NCI-H2196 (cell line): Measurements from ENCODE around the gene ZFTA.
A peak's percentile ranks its signal among the peaks of the same experiment; 100 is the strongest.

ENCODE experiments used
- DNase-seq: peaks from one replicate; lab custom pipeline; 2025; ENCODE audit not compliant: unreplicated experiment; lab: John Stamatoyannopoulos, UW

The ZFTA gene

DNA sequence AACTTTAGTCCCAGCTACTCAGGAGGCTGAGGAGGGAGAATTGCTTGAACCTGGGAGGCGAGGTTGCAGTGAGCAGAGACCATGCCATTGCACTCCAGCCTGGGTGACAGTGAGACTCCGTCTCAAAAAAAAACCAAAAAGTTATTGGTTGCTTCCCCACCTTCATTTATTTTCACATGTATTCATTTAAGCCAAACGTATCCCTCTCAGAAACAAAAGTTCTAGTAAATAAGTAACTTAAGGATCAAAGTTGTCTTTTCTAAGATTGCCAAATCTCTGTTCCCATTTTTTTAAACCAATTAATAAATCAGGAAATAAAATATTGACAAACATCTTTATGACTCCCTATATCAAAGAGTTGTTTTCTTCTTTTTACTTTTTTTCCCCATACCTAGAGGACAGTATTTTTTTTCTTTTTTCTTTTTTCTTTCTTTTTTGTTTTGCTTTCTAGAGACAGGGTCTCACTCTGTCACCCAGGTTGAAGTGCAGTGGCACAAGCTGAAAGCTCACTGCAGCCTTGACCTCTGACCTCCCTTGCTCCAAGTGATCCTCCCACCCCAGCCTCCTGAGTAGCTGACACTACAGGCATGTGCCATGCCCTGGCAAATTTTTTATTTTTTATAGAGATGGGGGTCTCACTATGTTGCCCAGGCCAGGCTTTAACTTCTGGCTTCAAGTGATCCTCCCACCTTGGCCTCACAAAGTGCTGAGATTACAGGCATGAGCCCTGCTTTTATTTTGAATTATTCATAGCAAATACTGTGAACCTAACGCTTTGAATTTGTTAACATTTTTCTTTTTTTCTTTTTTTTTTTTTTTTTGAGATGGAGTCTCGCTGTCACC, 11.4 kb downstream of the ZFTA start:
- no peak for DNase-seq

GRCh38 chr11:63749624-63750023, 19.0 kb downstream of the ZFTA start:
- no peak for DNase-seq

DNA sequence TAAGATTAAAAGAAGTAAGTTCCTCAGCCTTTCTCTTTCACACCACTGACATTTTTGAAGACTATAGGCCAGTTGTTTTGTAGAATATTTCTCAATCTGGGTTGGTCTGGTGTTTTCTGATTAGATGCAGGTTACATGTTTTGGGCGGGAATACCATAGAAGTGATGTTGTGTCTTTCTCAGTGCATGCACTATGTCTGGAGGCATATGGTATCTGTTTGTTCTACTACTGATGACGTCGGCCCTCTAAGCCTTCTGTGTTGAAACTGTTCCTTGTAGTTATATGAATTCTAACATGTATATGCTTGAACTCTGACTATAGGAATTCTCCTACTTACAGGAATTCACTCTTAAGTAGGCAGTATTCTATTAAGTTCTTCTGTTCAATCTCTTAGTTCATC, 21.6 kb downstream of the ZFTA start:
- no peak for DNase-seq

- no peak for DNase-seq
Measured at GRCh38 chr11:63745304-63746170, 23.0 kb downstream of the ZFTA start.

GRCh38 chr11:63738720-63739360, 29.7 kb downstream of the ZFTA start:
- DNase-seq: peak; percentile 78

DNA sequence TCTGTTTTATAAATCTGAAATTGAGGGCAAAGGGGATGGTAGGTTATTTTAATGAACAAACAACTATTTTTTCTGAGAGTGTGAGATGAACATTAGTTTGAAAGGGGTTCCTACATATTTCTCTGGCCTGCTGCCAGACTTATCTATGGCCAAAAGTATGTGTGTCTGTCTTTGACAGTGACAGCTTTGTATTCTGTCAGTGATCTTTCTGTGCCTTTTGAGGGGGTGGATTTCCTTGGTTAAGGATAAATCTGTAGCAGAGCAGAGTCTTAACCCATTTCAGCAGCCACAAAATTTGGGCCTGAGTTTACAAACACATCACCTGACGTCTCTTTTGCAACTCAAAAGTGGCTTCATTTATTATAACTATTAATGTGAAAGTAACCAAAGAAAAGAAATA, 30.9 kb downstream of the ZFTA start:
- DNase-seq: no peak

DNA sequence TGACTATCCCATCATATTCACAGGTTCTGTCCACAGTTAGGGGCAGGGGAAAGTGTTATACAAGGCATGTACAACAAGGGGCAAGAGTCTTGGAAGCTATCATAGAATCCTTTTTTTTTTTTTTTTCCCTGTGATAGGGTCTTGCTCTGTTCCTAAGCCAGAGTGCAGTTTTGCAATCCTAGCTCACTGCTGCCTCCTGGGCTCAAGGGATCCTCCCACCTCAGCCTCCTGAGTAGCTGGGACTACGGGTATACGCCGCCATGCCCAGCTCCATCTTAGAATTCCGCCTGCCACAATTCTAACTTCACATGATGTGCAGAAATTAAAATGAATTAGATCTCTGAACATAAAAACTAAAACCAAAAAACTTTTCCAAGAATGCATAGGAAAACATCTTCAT, 31.7 kb downstream of the ZFTA start:
- no peak for DNase-seq

- no peak for DNase-seq
Measured at GRCh38 chr11:63729326-63729725, 39.2 kb downstream of the ZFTA start.

- no peak for DNase-seq
Measured at GRCh38 chr11:63720611-63721010, 48.0 kb downstream of the ZFTA start.

DNA sequence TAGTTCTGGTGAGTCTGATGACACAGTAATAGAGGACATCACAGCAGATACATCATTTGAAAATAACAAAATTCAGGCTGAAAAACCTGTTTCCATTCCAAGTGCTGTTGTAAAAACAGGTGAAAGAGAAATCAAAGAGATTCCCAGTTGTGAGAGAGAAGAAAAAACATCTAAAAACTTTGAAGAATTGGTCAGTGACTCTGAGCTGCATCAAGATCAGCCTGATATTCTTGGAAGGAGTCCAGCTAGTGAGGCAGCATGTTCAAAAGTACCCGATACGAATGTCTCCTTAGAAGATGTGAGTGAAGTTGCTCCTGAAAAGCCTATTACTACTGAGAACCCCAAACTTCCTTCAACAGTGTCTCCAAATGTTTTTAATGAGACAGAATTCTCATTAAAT, 48.6 kb downstream of the ZFTA start:
- DNase-seq: no peak

GRCh38 chr11:63719001-63719400, 49.6 kb downstream of the ZFTA start:
- no peak for DNase-seq
